NCI-H1436 treated with DMSO at 0.1 percent for 48 hours (cell line): ENCODE results near the gene YPEL4.

ENCODE experiments used
- DNase-seq: peaks from one replicate; lab custom pipeline; 2025; lab: John Stamatoyannopoulos, UW

Gene YPEL4

GRCh38 chr11:57650739-57651090 lies 1.0 kb upstream of the YPEL4 start:
- no peak for DNase-seq

- DNase-seq, result no peak
Observed at GRCh38 chr11:57648801-57649735, 644 bp downstream of the YPEL4 start.

GRCh38 chr11:57647960-57648800 lies 1.5 kb downstream of the YPEL4 start:
- no peak for DNase-seq

- DNase-seq, result no peak
Observed at GRCh38 chr11:57647372-57647771, 2.3 kb downstream of the YPEL4 start.

- DNase-seq, result no peak
Observed at GRCh38 chr11:57646799-57647303, 2.9 kb downstream of the YPEL4 start.

GRCh38 chr11:57646194-57646798 lies 3.4 kb downstream of the YPEL4 start:
- DNase-seq, result no peak

GRCh38 chr11:57645689-57646085 lies 4.0 kb downstream of the YPEL4 start:
- no peak for DNase-seq

GRCh38 chr11:57644748-57645688 lies 4.7 kb downstream of the YPEL4 start:
- DNase-seq, result no peak

GRCh38 chr11:57643802-57644201 lies 5.9 kb downstream of the YPEL4 start:
- DNase-seq, result no peak

GRCh38 chr11:57641011-57641807 lies 8.5 kb downstream of the YPEL4 start:
- no peak for DNase-seq

- DNase-seq, result no peak
Observed at GRCh38 chr11:57640068-57640800, 9.5 kb downstream of the YPEL4 start.

GRCh38 chr11:57639321-57640067 lies 10.2 kb downstream of the YPEL4 start:
- DNase-seq, result no peak

GRCh38 chr11:57638811-57639320 lies 10.8 kb downstream of the YPEL4 start:
- no peak for DNase-seq

- no peak for DNase-seq
Observed at GRCh38 chr11:57638005-57638781, 11.5 kb downstream of the YPEL4 start.

GRCh38 chr11:57637626-57638004 lies 12.1 kb downstream of the YPEL4 start:
- no peak for DNase-seq

GRCh38 chr11:57635246-57635645 lies 14.5 kb downstream of the YPEL4 start:
- no peak for DNase-seq

GRCh38 chr11:57634311-57634710 lies 15.4 kb downstream of the YPEL4 start:
- DNase-seq, result no peak
